Neural cell (in vitro differentiated cells): ENCODE measurements around the gene CDKAL1. TPM values are rescaled to one million over a fixed set of nuclear protein-coding genes. Genes with fewer than 3 reads are reported as not detected.

Experiments used
- H2AFZ ChIP-seq: fragments of 200-600, 300-800 bp; sonication (generic), shearing (Covaris generic); 2 replicates; pipeline ENCODE4 v1.6.0; 2014; ENCODE audit warnings: low read depth, mild to moderate bottlenecking, antibody characterized with exemption, low read length, moderate library complexity
- H3F3A ChIP-seq: fragments of 200-600 bp; shearing (Covaris generic); 2 replicates; pipeline ENCODE4 v1.6.1; 2016; ENCODE audit warnings: mild to moderate bottlenecking, moderate library complexity, mixed read lengths, antibody characterized with exemption, low read length; ENCODE audit not compliant: insufficient read depth, poor library complexity, severe bottlenecking
- H3K27ac ChIP-seq: fragments of 200-600, 300-800 bp; sonication (generic), shearing (Covaris generic); 2 replicates; pipeline ENCODE4 v1.5.1; 2014; ENCODE audit warnings: mild to moderate bottlenecking, low read length, moderate library complexity
- H3K27me3 ChIP-seq: fragments of 300-800, 200-600 bp; sonication (generic), shearing (Covaris generic); 2 replicates; pipeline ENCODE4 v1.6.0; 2014; ENCODE audit warnings: mild to moderate bottlenecking, low read depth, low read length, moderate library complexity; ENCODE audit not compliant: insufficient read depth
- H3K36me3 ChIP-seq: fragments of 300-800, 200-600 bp; sonication (generic), shearing (Covaris generic); 2 replicates; pipeline ENCODE4 v1.5.1; 2014; ENCODE audit warnings: mild to moderate bottlenecking, antibody characterized with exemption, low read length, moderate library complexity; ENCODE audit not compliant: insufficient read depth
- H3K4me2 ChIP-seq: fragments of 300-800, 200-600 bp; sonication (generic), shearing (Covaris generic); 2 replicates; pipeline ENCODE4 v1.6.0; 2014; ENCODE audit warnings: mild to moderate bottlenecking, low read length
- H3K4me3 ChIP-seq: fragments of 300-800, 200-600 bp; sonication (generic), shearing (Covaris generic); 2 replicates; pipeline ENCODE4 v1.5.1; 2014; ENCODE audit warnings: mild to moderate bottlenecking, low read length, moderate library complexity
- H3K79me2 ChIP-seq: fragments of 200-600 bp; shearing (Covaris generic); replicated peaks from 2 replicates; pipeline ENCODE4 v1.6.0; 2014; ENCODE audit warnings: mild to moderate bottlenecking, low read length, moderate library complexity; ENCODE audit not compliant: insufficient read depth
- H3K9ac ChIP-seq: fragments of 300-800, 200-600 bp; sonication (generic), shearing (Covaris generic); 2 replicates; pipeline ENCODE4 v1.6.1; 2016; ENCODE audit warnings: mild to moderate bottlenecking, low read length, mixed read lengths
- H3K9me2 ChIP-seq: fragments of 200-600 bp; shearing (Covaris generic); 2 replicates; pipeline ENCODE4 v1.6.1; 2016; ENCODE audit warnings: mild to moderate bottlenecking, low read length, mixed read lengths; ENCODE audit not compliant: insufficient read depth
- H3K9me3 ChIP-seq: fragments of 200-600, 300-800 bp; sonication (generic), shearing (Covaris generic); 2 replicates; pipeline ENCODE4 v1.6.1; 2016; ENCODE audit warnings: mild to moderate bottlenecking, mixed run types, low read length, moderate library complexity, mixed read lengths
- H4K20me1 ChIP-seq: fragments of 200-600 bp; shearing (Covaris generic); 2 replicates; pipeline ENCODE4 v1.6.1; 2016; ENCODE audit warnings: mild to moderate bottlenecking, mixed run types; ENCODE audit not compliant: insufficient read depth
- CTCF ChIP-seq: fragments of 450-650 bp; IDR thresholded peaks from 2 replicates; pipeline ENCODE4 v1.5.1; 2014; ENCODE audit warnings: antibody characterized with exemption, mild to moderate bottlenecking, moderate library complexity; ENCODE audit not compliant: poor library complexity, severe bottlenecking
- EP300 ChIP-seq: fragments of 450-650 bp; conservative IDR thresholded peaks from 2 replicates; pipeline ENCODE4 v1.6.1; 2014; ENCODE audit warnings: antibody characterized with exemption, mild to moderate bottlenecking, moderate library complexity; ENCODE audit not compliant: poor library complexity, severe bottlenecking
- EZH2 ChIP-seq: fragments of 200-600, 300-800 bp; shearing (Covaris generic), sonication (generic); IDR thresholded peaks from 2 replicates; pipeline ENCODE4 v1.6.1; 2014; ENCODE audit warnings: antibody characterized with exemption, low read length, borderline replicate concordance, mild to moderate bottlenecking; ENCODE audit not compliant: insufficient read depth, poor library complexity, severe bottlenecking
- MXI1 ChIP-seq: fragments of 450-650 bp; conservative IDR thresholded peaks from 2 replicates; pipeline ENCODE4 v1.6.1; 2014; ENCODE audit warnings: antibody characterized with exemption, mild to moderate bottlenecking; ENCODE audit not compliant: poor library complexity, severe bottlenecking
- POLR2AphosphoS5 ChIP-seq: IDR thresholded peaks from 2 replicates; pipeline ENCODE4 v1.6.1; 2012
- RAD21 ChIP-seq: fragments of 450-650 bp; conservative IDR thresholded peaks from 2 replicates; pipeline ENCODE4 v1.6.1; 2014; ENCODE audit warnings: antibody characterized with exemption, mild to moderate bottlenecking, moderate library complexity
- REST ChIP-seq: IDR thresholded peaks from 2 replicates; pipeline ENCODE4 v1.6.1; 2012; ENCODE audit warnings: borderline replicate concordance
- SMC3 ChIP-seq: fragments of 450-650 bp; conservative IDR thresholded peaks from 2 replicates; pipeline ENCODE4 v1.6.1; 2014; ENCODE audit warnings: antibody characterized with exemption, mild to moderate bottlenecking, moderate library complexity; ENCODE audit not compliant: poor library complexity
- TAF1 ChIP-seq: IDR thresholded peaks from 2 replicates; pipeline ENCODE4 v1.6.1; 2012; ENCODE audit warnings: low read depth
- polyA plus RNA-seq: library from polyadenylated mRNA; depleted of rRNA; stranded (reverse); fragments of >200 nt; gene quantifications from 2 replicates; pipeline ENCODE4 v1.2.3, GENCODE V29; 2014

CDKAL1 gene
- polyA plus RNA-seq, 1 donor from 2014 or later: 10.7 TPM

- Histone ChIP-seq H3K27ac (peak overlapping the region; percentile 43), H3K4me3 (no peak overlapping the region), H3K27me3 (no peaks in the 10 kb centered on the region), H3K9me2 (no peaks in the 10 kb centered on the region), H3K4me2 (peak overlapping the region; percentile 76), H3K79me2 (no peaks in the 10 kb centered on the region), H3K9me3 (peaks cover 3% of the 10 kb centered on the region), H3F3A (peaks cover 6% of the 10 kb centered on the region), H3K36me3 (no peaks in the 10 kb centered on the region), H4K20me1 (no peaks in the 10 kb centered on the region), H2AFZ (no peak overlapping the region), H3K9ac (no peak overlapping the region)
- no peak for TF ChIP-seq RAD21
- no peak for TF ChIP-seq CTCF
Observed at GRCh38 chr6:21158873-21159272, 624.6 kb downstream of the CDKAL1 start.

GRCh38 chr6:21159465-21159864 is 625.2 kb downstream of the CDKAL1 start:
- TF ChIP-seq MXI1 (no peak), TAF1 (no peak), POLR2AphosphoS5 (no peak), REST (no peak), CTCF (no peak), RAD21 (no peak), EP300 (no peak), SMC3 (no peak), EZH2 (no peak)

More at GRCh38 chr6:21159465-21159864, 625.2 kb downstream of the CDKAL1 start:
- H3K36me3 ChIP-seq: no peaks in the 10 kb centered on the region
- no peaks in the 10 kb centered on the region for H3K79me2 ChIP-seq
- H3K27me3 ChIP-seq: no peaks in the 10 kb centered on the region
- H3K9ac ChIP-seq: no peak overlapping the region
- peaks cover 6% of the 10 kb centered on the region for H3F3A ChIP-seq
- H3K4me3 ChIP-seq: no peak overlapping the region
- H3K27ac ChIP-seq: no peak overlapping the region
- no peaks in the 10 kb centered on the region for H3K9me2 ChIP-seq
- H3K9me3 ChIP-seq: peaks cover 3% of the 10 kb centered on the region
- H4K20me1 ChIP-seq: no peaks in the 10 kb centered on the region
- no peak overlapping the region for H3K4me2 ChIP-seq
- no peak overlapping the region for H2AFZ ChIP-seq
